Spleen (tissue), 7 donors: ENCODE data around the gene RPL7A.

ENCODE experiments used
- POLR2AphosphoS5 ChIP-seq, 3 donors: sonication (generic); formaldehyde crosslinking; IDR thresholded peaks; one replicate each; pipeline ENCODE4 v1.5.1; 2017; ENCODE audit warnings: antibody characterized with exemption in 3 of 3
- TF ChIP-seq, protein P1 (sequence below), 11 experiments: fragments of 200-600 bp in 7 of 11; fragments of 450-650 bp in 4 of 11; sonication (generic) in 4 of 11; IDR thresholded peaks in 8 of 11; conservative IDR thresholded peaks in 3 of 11; 1 replicate in 7 of 11; 2 replicates in 4 of 11; pipeline versions ENCODE4 v1.4.0 to v1.8.0; 2016 to 2021; ENCODE audit warnings: antibody characterized with exemption in 11 of 11, inconsistent platforms in 4 of 11, mild to moderate bottlenecking in 1 of 11
- donor health status: DM: no; HTN: no; CAD: no; lungs with moderate emphysema.
- donor health status: DM: no; HTN: no; CAD: no.
- donor health status: DM: no; HTN: no; CAD: no.

DNA sequence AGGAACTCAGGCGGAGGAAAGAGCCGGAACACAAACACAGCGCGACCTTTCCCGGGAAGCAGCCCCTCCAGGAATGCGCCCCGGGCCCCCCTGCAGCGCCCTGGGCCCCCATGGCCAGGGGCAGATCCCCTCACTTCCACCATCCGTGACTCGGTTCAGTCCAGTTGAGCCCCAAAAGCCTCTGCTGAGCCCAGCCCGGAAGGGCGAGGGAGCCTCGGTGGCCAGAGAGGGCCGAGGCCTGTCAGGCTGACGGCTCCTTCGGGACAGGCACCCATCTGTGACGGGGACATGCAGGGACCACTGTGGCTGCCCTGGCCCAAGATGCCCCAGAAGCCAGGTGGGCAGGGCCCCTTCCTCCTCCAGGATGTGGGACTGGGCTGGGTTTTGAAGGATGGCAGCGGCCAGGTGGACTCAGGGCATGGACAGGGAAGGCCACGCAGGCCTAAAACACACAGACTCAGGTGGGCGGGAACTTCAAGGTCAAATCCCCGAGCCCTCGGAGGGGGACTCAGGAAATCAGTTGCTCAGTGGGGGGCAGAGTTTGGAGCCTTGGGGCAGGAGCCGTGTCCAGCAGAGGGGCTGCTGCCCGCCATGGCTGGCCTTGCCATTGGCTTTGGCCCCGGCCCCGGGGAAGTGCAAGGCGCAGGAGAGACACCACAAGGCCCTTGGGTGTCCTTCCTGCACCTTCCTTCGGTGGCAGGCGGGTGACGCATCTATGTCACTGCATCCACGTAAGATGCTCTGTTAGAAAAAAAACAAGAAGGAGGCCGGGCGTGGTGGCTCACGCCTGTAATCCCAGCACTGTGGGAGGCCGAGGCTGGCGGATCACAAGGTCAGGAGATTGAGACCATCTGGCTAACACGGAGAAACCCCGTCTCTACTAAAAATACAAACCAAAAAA is 43.3 kb upstream of the RPL7A start:
- no peak for TF ChIP-seq POLR2AphosphoS5 (IDR thresholded peaks at IDR 0.05)
- TF ChIP-seq, protein P1, sequence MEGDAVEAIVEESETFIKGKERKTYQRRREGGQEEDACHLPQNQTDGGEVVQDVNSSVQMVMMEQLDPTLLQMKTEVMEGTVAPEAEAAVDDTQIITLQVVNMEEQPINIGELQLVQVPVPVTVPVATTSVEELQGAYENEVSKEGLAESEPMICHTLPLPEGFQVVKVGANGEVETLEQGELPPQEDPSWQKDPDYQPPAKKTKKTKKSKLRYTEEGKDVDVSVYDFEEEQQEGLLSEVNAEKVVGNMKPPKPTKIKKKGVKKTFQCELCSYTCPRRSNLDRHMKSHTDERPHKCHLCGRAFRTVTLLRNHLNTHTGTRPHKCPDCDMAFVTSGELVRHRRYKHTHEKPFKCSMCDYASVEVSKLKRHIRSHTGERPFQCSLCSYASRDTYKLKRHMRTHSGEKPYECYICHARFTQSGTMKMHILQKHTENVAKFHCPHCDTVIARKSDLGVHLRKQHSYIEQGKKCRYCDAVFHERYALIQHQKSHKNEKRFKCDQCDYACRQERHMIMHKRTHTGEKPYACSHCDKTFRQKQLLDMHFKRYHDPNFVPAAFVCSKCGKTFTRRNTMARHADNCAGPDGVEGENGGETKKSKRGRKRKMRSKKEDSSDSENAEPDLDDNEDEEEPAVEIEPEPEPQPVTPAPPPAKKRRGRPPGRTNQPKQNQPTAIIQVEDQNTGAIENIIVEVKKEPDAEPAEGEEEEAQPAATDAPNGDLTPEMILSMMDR (IDR thresholded peaks at IDR 0.05 in 8 of 11, conservative IDR thresholded peaks at IDR 0.05 in 3 of 11) = no peak
